B cell (primary cell): ENCODE data around the gene ANKRD33. TPM values are rescaled to one million over a fixed set of nuclear protein-coding genes. Genes with fewer than 3 reads are reported as not detected.

Experiments used
- ATAC-seq: fragments of 200-7000 bp; cut with Tn5 transposase; one replicate; pipeline ENCODE4 v1.10.0; 2021; ENCODE audit warnings: low read depth, mild to moderate bottlenecking, moderate number of reproducible peaks, moderate library complexity
- CTCF ChIA-PET: fragments of 350-600 bp; sonication (Branson Sonifier 250); formaldehyde crosslinking; loops from one replicate; lab custom pipeline; 2021; ENCODE audit warnings: antibody characterized with exemption, inconsistent platforms; lab: Charles Lee
- POLR2A ChIA-PET: fragments of 350-600 bp; sonication (Branson Sonifier 250); formaldehyde crosslinking; loops from one replicate; lab custom pipeline; 2021; ENCODE audit warnings: antibody characterized with exemption; lab: Charles Lee
- DNase-seq: peaks from one replicate; pipeline ENCODE4 v3.0.0; 2013
- H2AFZ ChIP-seq: 2 replicates; pipeline ENCODE4 v1.6.1; 2012; ENCODE audit warnings: mild to moderate bottlenecking, low read depth, low read length; ENCODE audit not compliant: insufficient read depth, poor library complexity, severe bottlenecking
- H3K27ac ChIP-seq, 2 donors: 1 replicate in 1 of 2; 2 replicates in 1 of 2; pipeline ENCODE4 v1.5.1; 2012 to 2013; ENCODE audit warnings: low read length in 2 of 2, mild to moderate bottlenecking in 2 of 2, moderate library complexity in 1 of 2
- H3K27me3 ChIP-seq, 4 experiments: fragments of 200-600 bp in 1 of 4; sonication (generic) in 1 of 4; replicated peaks in 1 of 4; 1 replicate in 2 of 4; 2 replicates in 2 of 4; pipeline versions ENCODE4 v1.6.1 to v1.7.0; 2013 to 2016; ENCODE audit warnings: low read length in 3 of 4, mild to moderate bottlenecking in 2 of 4, mixed read lengths in 1 of 4, moderate library complexity in 1 of 4; ENCODE audit not compliant: insufficient read depth in 4 of 4, control insufficient read depth in 3 of 4; ENCODE audit errors: control extremely low read depth in 1 of 4
- H3K36me3 ChIP-seq, 2 experiments: replicated peaks in 1 of 2; 1 replicate in 1 of 2; 2 replicates in 1 of 2; pipeline versions ENCODE4 v1.6.1 to v1.7.1; 2013; ENCODE audit warnings: low read length in 1 of 2; ENCODE audit not compliant: insufficient read depth in 2 of 2, control insufficient read depth in 1 of 2; ENCODE audit errors: control extremely low read depth in 1 of 2, extremely low read depth in 1 of 2
- H3K4me1 ChIP-seq, 2 donors: fragments of 200-600 bp in 1 of 2; sonication (generic) in 1 of 2; 1 replicate in 1 of 2; 2 replicates in 1 of 2; pipeline versions ENCODE4 v1.5.1 to v1.6.1; 2013 to 2017; ENCODE audit warnings: low read length in 2 of 2; ENCODE audit not compliant: control insufficient read depth in 2 of 2, insufficient read depth in 2 of 2
- H3K4me2 ChIP-seq: replicated peaks from 2 replicates; pipeline ENCODE3; 2012; ENCODE audit warnings: mild to moderate bottlenecking, low read depth, low read length; ENCODE audit not compliant: poor library complexity, severe bottlenecking
- H3K4me3 ChIP-seq, 5 experiments: fragments of 200-600 bp in 1 of 5; sonication (generic) in 1 of 5; 1 replicate in 3 of 5; 2 replicates in 2 of 5; pipeline versions ENCODE4 v1.5.1 to v1.7.0; 2011 to 2016; ENCODE audit warnings: low read length in 4 of 5, mild to moderate bottlenecking in 4 of 5, low read depth in 2 of 5, control low read depth in 1 of 5, moderate library complexity in 1 of 5; ENCODE audit not compliant: insufficient read depth in 1 of 5; ENCODE audit errors: control extremely low read depth in 1 of 5, extremely low read depth in 1 of 5
- H3K79me2 ChIP-seq: fragments of 200-600 bp; sonication (generic); one replicate; pipeline ENCODE4 v1.6.0; 2016; ENCODE audit warnings: low read length; ENCODE audit not compliant: control insufficient read depth, insufficient read depth
- H3K9ac ChIP-seq: fragments of 200-600 bp; sonication (generic); 2 replicates; pipeline ENCODE4 v1.6.1; 2017; ENCODE audit warnings: mild to moderate bottlenecking, low read length, moderate library complexity
- H3K9me3 ChIP-seq, 3 donors: one replicate each; pipeline versions ENCODE4 v1.6.1 to v1.7.1; 2013; ENCODE audit warnings: low read length in 2 of 3; ENCODE audit not compliant: control insufficient read depth in 2 of 3, insufficient read depth in 1 of 3; ENCODE audit errors: control extremely low read depth in 1 of 3
- H4K20me1 ChIP-seq: 2 replicates; pipeline ENCODE4 v1.6.0; 2012; ENCODE audit warnings: mild to moderate bottlenecking, low read length; ENCODE audit not compliant: insufficient read depth, control insufficient read depth, poor library complexity, severe bottlenecking
- H3K27ac Mint-ChIP-seq: one replicate; pipeline ENCODE4 v1.8.0; 2021; ENCODE audit warnings: mixed read lengths
- H3K27me3 Mint-ChIP-seq: one replicate; pipeline ENCODE4 v1.8.0; 2021; ENCODE audit warnings: mixed read lengths
- H3K4me1 Mint-ChIP-seq: one replicate; pipeline ENCODE4 v1.8.0; 2021; ENCODE audit warnings: mixed read lengths
- H3K4me3 Mint-ChIP-seq: one replicate; pipeline ENCODE4 v1.8.0; 2021; ENCODE audit warnings: mixed read lengths
- H3K9me3 Mint-ChIP-seq: one replicate; pipeline ENCODE4 v1.8.0; 2022; ENCODE audit warnings: mixed read lengths; ENCODE audit not compliant: insufficient read depth
- EZH2 ChIP-seq: IDR thresholded peaks from 2 replicates; pipeline ENCODE4 v1.6.1; 2012; ENCODE audit warnings: borderline replicate concordance, low read depth, mild to moderate bottlenecking, moderate library complexity, low read length; ENCODE audit not compliant: insufficient read depth, poor library complexity, severe bottlenecking
- WGBS: methylation state at CpG from one replicate; pipeline ENCODE4 v1.1.5; 2013; ENCODE audit warnings: missing lambda C conversion rate; ENCODE audit not compliant: insufficient coverage; 5-methylcytosine and 5-hydroxymethylcytosine counted together
- intact Hi-C: fragments of 100-400 bp; cut with micrococcal nuclease; formaldehyde crosslinking; loops from one replicate; pipeline ENCODE4 v1.10.0; 2022
- polyA plus RNA-seq: library from polyadenylated mRNA; depleted of rRNA; stranded (reverse); fragments of >200 nt; gene quantifications from 2 replicates; pipeline ENCODE4 v1.2.3, GENCODE V29; 2012
- total RNA-seq, 2 donors: library from RNA; stranded (reverse); fragments of 120-200 nt in 1 of 2; gene quantifications; 1 replicate in 1 of 2; 2 replicates in 1 of 2; pipeline versions ENCODE4 v1.2.3 to v1.2.4, GENCODE V29; 2013 to 2022
- TF ChIP-seq, protein P1 (sequence below): fragments of 200-600 bp; IDR thresholded peaks from one replicate; pipeline ENCODE4 v1.8.0; 2022; ENCODE audit warnings: antibody characterized with exemption, mild to moderate bottlenecking

ANKRD33 gene
- total and polyA plus RNA-seq, 2 donors (not counting 1 experiment from before 2014, with no cell fraction given) = not detected

DNA sequence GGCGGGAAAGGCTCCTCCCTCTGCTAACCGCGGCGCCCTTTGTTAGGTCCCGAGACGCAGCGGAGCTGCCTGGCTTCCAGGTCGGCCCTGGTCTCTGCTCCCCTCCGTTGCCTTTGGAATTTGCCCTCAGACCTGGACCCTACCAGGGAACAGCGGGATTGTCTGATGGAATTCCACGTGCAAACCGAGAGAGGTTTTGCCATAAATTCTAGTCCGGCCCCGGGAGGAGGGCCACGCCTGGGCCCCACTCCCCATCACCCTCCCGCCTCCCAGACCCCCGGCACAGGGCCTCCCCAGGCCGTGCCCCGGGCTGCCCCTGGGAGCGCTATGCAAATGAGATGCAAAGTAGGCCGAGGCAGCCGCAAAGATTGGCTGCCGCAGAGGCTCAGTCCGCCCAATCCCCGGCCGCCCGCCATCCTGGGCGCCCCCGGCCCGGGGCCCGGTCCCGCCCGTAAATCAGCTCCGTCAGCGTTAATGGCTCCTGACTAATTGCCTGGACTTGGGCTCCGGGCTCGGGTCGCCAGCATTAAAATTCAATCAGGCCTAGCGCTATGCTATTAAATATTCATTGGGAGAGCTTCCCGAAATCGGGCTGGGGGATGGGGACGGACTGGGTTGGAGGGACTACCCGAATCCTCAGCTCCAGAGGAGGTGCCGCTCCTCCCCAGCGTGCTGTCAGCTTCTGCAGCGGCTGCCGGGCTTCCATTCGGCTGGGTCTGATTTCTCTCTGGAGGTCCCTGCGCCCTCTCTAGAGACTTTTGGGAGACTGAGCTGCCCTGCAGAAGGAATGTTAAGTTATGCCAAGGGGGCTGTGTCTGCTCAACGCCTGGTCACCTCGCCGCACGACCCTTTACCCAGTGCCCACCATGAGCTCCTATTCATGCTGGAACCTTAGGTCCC is 23.7 kb upstream of the ANKRD33 start:
- Histone ChIP-seq H3K9ac (peak overlapping the region; percentile 53), H3K36me3 (no peaks in the 10 kb centered on the region), H4K20me1 (no peaks in the 10 kb centered on the region), H3K4me1 (peaks cover 23 to 31% of the 10 kb centered on the region in 2 donors), H3K27me3 (peaks cover 0 to 64% (median 38%) of the 10 kb centered on the region in 4 experiments), H3K27ac (no peak overlapping the region), H3K9me3 (peaks cover 0 to 11% (median 0%) of the 10 kb centered on the region in 3 donors), H2AFZ (peak overlapping the region; percentile 49), H3K4me2 (peak overlapping the region; percentile 78), H3K79me2 (no peaks in the 10 kb centered on the region), H3K4me3 (peak overlapping the region in 4 of 5 experiments; percentile 17 to 41 (median 36))
- DNase-seq (no peak), ATAC-seq (peak; percentile 51)
- H3K9me3 Mint-ChIP-seq = no peaks in the 10 kb centered on the region
- H3K27me3 Mint-ChIP-seq = peaks cover 68% of the 10 kb centered on the region
- no peak for TF ChIP-seq EZH2
- TF ChIP-seq, protein P1, sequence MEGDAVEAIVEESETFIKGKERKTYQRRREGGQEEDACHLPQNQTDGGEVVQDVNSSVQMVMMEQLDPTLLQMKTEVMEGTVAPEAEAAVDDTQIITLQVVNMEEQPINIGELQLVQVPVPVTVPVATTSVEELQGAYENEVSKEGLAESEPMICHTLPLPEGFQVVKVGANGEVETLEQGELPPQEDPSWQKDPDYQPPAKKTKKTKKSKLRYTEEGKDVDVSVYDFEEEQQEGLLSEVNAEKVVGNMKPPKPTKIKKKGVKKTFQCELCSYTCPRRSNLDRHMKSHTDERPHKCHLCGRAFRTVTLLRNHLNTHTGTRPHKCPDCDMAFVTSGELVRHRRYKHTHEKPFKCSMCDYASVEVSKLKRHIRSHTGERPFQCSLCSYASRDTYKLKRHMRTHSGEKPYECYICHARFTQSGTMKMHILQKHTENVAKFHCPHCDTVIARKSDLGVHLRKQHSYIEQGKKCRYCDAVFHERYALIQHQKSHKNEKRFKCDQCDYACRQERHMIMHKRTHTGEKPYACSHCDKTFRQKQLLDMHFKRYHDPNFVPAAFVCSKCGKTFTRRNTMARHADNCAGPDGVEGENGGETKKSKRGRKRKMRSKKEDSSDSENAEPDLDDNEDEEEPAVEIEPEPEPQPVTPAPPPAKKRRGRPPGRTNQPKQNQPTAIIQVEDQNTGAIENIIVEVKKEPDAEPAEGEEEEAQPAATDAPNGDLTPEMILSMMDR = no peak
- CTCF ChIA-PET = interaction anchor here (2.4 kb wide), 1 partner anchor 11 kb away, joined by 10 read pairs; no protein-coding TSS in a partner anchor
- POLR2A ChIA-PET = no interaction called here
- peaks cover 22% of the 10 kb centered on the region for H3K4me1 Mint-ChIP-seq
- no peak overlapping the region for H3K27ac Mint-ChIP-seq
- intact Hi-C loops = no loop called here
- H3K4me3 Mint-ChIP-seq = peak overlapping the region; percentile 64
- 14% methylated on average over 50 of the region's 53 CpGs for WGBS
